Measurements from ENCODE around the gene CDH4. TPM values are rescaled to one million over a fixed set of nuclear protein-coding genes. Genes with fewer than 3 reads are reported as not detected.
A peak's percentile ranks its signal among the peaks of the same experiment; 100 is the strongest.

CDH4 gene
- polyA plus RNA-seq, 6 donors from 2014 or later, result not detected

DNA sequence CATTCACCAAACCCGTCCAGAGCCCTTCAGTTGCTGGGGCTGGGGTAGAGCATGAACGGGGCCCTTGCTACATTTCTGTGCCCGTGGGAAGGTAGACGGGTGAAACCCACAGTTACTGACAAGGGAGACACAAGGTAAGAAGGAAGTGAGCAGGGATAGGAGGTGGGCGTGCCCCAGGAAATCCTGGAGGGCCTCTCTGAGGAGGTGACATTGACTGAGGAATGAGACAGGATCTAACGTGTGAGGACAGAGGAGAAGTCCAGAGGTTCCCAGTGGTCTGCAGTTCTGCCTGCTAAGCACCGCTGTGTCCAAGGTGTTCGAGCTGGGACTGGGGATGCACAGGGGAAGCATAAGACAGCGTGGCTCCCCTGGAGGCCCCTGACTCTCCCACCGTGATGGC, 378.8 kb downstream of the CDH4 start:
- no peak overlapping the region for H3K27ac Mint-ChIP-seq
- peaks cover 0 to 15% (median 5%) of the 10 kb centered on the region in 7 donors for H3K9me3 Mint-ChIP-seq
- H3K27me3 Mint-ChIP-seq, result no peaks in the 10 kb centered on the region
- DNase-seq (no peak), ATAC-seq (ENCODE audit: low read depth in 2 of 2) (no peak)
- H3K36me3 Mint-ChIP-seq, result no peaks in the 10 kb centered on the region
- no peak overlapping the region for H3K4me3 Mint-ChIP-seq
- peaks cover 0 to 2% (median 0%) of the 10 kb centered on the region in 3 donors for H3K4me1 Mint-ChIP-seq

DNA sequence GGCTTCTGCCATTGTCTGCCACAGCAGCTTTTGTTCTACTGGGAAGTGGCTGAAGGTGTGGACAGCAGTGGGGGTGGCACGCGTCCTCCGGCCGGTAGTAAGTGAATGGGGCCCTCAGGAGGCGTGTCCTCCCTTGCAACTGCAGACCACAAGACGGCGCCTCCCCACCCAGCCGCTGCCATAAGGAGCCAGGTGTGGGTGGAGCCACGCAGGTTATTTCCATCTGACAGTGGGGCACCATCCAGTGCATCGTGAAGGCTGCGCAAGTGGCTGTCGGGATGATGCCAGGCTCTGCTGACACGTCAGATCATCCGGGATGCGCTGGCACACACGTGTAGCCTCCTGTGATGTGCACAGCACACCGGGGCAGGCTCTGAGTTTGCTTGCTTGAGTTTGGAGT, 379.7 kb downstream of the CDH4 start:
- H3K4me1 Mint-ChIP-seq, result peaks cover 0 to under 1% (median 0%) of the 10 kb centered on the region in 3 donors
- peaks cover 0 to 10% (median 5%) of the 10 kb centered on the region in 7 donors for H3K9me3 Mint-ChIP-seq
- H3K36me3 Mint-ChIP-seq, result no peaks in the 10 kb centered on the region
- DNase-seq (no peak), ATAC-seq (ENCODE audit: low read depth in 2 of 2) (no peak)
- H3K4me3 Mint-ChIP-seq, result no peak overlapping the region
- H3K27ac Mint-ChIP-seq, result no peak overlapping the region
- H3K27me3 Mint-ChIP-seq, result no peaks in the 10 kb centered on the region

DNA sequence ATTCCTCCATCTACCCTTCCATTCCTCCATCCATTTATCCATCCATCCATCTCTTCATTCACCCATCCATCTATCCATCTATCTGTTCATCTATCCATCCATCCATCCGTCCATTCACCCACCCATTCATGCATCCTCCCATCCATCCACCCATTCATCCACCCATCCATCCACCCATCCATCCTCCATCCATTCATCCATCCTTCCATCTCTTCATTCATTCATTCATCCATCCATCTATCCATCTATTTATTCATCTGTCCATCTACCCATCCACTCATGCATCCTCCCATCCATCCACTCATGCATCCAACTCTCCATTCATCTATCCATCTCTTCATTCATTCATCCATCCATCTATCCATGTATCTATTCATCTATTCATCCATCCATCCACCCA, 380.9 kb downstream of the CDH4 start:
- Mint-ChIP-seq H3K4me3 (peak overlapping the region in 1 of 8 donors; percentile 5), H3K27ac (no peak overlapping the region), H3K4me1 (no peaks in the 10 kb centered on the region), H3K27me3 (peaks cover 0 to under 1% (median 0%) of the 10 kb centered on the region in 3 donors), H3K9me3 (peaks cover 0 to 10% (median 5%) of the 10 kb centered on the region in 7 donors), H3K36me3 (no peaks in the 10 kb centered on the region)
- DNase-seq (no peak), ATAC-seq (ENCODE audit: low read depth in 2 of 2) (no peak)

DNA sequence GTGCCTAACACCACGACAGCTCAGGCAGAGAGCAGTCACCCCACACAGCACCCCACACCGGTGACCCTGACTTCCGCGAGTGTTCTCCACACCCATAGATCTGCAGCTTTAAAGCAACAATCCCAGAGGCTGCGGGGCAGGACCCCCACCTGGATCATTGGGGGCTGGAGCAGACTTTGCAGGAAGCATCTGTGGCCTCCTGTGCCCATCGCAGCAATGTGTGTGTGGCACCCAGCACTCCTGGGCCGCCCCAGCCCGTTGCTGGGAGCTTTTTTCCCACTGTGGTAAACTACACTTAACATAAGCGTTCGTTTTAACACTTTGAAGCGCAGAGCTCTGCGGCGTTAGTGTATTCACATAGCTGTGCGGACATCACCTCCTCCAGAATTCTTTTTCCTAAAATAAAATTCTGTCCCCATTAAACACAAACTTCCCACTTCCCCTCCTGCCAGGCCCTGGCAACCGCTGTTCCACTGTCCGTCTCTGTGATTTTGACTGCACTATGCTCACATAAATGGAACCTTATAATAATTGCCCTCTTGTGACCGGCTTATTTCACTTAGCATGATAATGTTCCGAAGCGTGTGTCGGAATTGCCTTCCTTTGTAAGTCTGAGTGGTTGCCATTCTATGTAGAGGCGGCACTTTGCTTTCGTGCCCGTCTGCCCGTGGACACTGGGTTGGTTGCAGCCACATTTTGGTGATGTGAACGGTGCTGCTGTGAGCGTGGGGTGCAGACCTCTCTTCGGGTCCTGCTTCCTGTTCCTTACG, 382.5 kb downstream of the CDH4 start:
- Mint-ChIP-seq H3K27me3 (peaks cover 0 to 5% (median 0%) of the 10 kb centered on the region in 3 donors), H3K4me3 (no peak overlapping the region), H3K27ac (peak overlapping the region in 1 of 6 donors; percentile 67), H3K36me3 (no peaks in the 10 kb centered on the region), H3K4me1 (no peaks in the 10 kb centered on the region), H3K9me3 (peaks cover 0 to 14% (median 5%) of the 10 kb centered on the region in 7 donors)
- ATAC-seq (ENCODE audit: low read depth in 2 of 2) (no peak), DNase-seq (no peak)

DNA sequence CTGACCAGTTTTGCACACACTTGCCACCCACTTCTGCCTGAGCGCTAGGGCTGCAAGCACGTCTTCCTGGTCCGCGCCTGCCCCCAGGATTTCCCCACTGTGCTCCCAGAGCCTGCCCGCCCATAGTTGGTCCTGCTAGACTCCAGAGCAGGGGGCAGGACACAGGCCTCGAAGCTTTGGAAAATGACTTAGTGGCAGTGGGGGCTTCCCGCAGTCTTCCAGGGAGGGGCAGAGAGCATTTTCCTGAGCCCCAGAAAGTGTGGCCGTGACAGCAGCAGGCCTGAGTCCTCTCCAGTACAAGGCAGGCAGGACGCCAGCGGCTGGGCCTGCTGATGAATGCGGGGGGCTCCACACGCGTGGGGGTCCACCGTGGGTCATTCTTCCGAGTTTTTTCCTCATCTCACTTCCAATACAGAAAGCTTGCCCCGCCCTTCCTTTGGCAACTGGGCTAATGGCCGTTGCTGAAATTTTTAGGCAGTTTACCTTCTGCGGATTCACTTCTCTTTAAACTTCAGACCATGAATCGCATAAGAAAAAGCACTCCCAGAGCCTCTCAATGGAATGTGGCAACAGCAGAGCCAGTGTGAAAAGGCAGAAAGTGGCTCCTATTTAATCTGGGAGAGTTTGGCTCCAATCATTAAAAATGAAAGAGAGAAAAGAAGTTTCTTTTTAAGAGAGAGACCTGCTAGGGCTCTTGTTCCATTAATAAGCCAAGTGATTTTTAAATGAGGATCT, 383.8 kb downstream of the CDH4 start:
- peaks cover 0 to 5% (median 0%) of the 10 kb centered on the region in 3 donors for H3K27me3 Mint-ChIP-seq
- no peak overlapping the region for H3K4me3 Mint-ChIP-seq
- no peak for ATAC-seq (ENCODE audit: low read depth in 2 of 2)
- H3K36me3 Mint-ChIP-seq, result no peaks in the 10 kb centered on the region
- H3K27ac Mint-ChIP-seq, result no peak overlapping the region
- no peak for DNase-seq
- H3K4me1 Mint-ChIP-seq, result no peaks in the 10 kb centered on the region
- H3K9me3 Mint-ChIP-seq, result peaks cover 0 to 10% (median 4%) of the 10 kb centered on the region in 7 donors

DNA sequence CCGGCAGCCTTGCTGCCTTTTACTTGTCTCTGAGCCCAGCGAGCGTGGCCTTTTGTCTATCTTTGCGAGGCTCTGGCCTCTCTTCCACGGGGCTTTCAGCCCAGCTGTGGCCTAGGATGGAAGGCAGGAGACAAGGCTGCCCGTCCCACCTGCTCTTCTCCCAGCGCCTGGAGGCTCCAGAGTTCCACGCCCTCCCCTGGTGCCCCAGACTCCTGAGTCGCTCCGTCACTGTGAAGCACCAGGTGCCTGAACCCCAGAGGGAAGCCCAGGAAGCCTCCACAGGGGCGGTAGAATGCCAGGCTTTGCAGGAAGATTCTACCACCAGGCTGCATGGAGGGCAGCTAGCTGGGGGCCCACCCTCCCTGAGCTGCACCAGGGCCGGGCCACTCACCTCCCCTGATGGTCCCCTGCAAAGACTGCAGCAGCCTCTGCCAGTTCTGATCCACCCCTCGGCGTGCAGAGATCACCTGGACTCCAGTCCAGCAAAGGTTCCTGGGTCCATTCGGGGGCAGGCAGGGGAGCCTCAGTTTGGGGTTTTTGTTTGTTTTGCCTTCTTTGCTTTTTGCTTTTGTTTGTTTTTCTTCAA, 384.6 kb downstream of the CDH4 start:
- no peak overlapping the region for H3K27ac Mint-ChIP-seq
- H3K9me3 Mint-ChIP-seq, result peaks cover 0 to 10% (median 4%) of the 10 kb centered on the region in 7 donors
- ATAC-seq (ENCODE audit: low read depth in 2 of 2), result no peak
- H3K4me1 Mint-ChIP-seq, result no peaks in the 10 kb centered on the region
- no peak for DNase-seq
- H3K36me3 Mint-ChIP-seq, result no peaks in the 10 kb centered on the region
- H3K27me3 Mint-ChIP-seq, result peaks cover 0 to 5% (median 0%) of the 10 kb centered on the region in 3 donors
- H3K4me3 Mint-ChIP-seq, result no peak overlapping the region

DNA sequence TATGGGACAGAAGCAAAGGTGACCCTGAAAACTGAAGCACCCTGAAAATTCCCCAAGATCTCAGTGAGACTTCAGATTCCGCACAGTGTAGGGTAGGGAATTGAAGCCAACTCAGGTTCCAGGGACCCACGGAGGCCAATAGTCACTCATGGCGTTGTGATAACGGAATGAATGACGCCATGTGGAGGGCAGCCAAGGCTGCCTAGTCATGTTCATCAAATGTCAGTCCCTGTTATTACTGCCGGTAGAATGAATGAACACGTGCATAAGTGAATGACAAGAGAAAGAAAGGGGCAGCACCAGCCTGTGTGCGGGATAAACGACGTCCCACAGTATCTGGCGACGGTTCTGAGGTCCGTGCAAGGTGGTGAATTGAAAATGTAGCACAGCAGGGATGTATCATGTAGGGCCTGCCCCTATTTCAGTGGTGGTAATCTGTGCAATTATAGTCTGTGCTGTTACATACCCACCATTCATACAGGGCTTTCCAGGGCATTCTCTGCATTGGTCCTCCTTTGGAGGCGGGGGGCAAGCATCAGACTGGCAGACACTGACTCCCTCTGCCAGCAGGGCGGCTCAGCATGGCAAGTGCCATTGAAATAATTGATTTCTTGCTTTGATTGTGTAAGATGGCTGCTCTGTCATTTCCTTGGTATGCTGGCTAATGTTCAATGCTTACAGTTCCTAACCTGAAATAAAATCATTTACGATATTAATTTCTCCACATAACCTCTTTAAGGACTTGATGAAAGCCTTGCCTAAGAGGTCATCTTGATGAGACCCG, 386.9 kb downstream of the CDH4 start:
- H3K36me3 Mint-ChIP-seq, result no peaks in the 10 kb centered on the region
- H3K27ac Mint-ChIP-seq, result no peak overlapping the region
- H3K9me3 Mint-ChIP-seq, result peaks cover 0 to 21% (median 0%) of the 10 kb centered on the region in 7 donors
- peaks cover 0 to 6% (median 5%) of the 10 kb centered on the region in 3 donors for H3K27me3 Mint-ChIP-seq
- no peak overlapping the region for H3K4me3 Mint-ChIP-seq
- ATAC-seq (ENCODE audit: low read depth in 2 of 2) (no peak), DNase-seq (no peak)
- H3K4me1 Mint-ChIP-seq, result no peaks in the 10 kb centered on the region

DNA sequence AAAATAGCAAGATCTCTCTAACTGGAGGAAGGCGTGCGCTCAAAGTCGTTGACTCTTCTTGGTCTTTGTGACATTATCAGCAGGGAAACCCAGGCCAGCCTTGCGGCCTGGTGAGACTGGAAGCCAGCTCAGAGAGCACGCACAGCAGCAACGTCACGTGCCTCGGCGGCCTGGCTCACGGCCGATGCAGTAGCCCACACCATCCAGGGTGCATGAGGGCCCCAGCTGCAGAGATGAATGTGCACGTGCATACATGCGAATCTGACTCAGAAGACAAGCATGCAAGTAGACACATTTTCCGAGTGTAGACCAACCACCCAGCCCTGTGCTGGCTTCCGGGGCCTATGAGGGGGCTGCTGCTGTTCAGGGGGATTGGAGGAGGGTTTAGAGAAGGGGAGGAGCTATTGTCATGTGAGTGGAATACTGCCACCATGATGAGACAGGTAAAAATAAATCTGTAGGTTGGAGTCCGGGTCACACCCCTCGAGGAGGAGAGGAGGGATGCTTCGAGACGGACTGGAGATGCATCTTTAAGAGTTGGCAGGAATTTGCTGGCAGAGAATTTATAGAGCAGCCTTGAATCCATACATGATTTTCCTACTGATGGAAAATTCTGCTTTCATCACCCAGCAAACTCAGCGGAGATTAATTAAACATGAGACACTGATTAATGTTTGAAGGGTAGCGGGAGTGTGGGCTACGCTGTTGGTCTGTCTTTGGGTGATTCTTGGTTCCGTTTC, 388.2 kb downstream of the CDH4 start:
- DNase-seq, result no peak
- H3K27me3 Mint-ChIP-seq, result peaks cover 0 to 9% (median 5%) of the 10 kb centered on the region in 3 donors
- no peak for ATAC-seq (ENCODE audit: low read depth in 2 of 2)
- H3K4me1 Mint-ChIP-seq, result no peaks in the 10 kb centered on the region
- H3K36me3 Mint-ChIP-seq, result no peaks in the 10 kb centered on the region
- H3K9me3 Mint-ChIP-seq, result peaks cover 0 to 16% (median 0%) of the 10 kb centered on the region in 7 donors
- no peak overlapping the region for H3K27ac Mint-ChIP-seq
- no peak overlapping the region for H3K4me3 Mint-ChIP-seq

DNA sequence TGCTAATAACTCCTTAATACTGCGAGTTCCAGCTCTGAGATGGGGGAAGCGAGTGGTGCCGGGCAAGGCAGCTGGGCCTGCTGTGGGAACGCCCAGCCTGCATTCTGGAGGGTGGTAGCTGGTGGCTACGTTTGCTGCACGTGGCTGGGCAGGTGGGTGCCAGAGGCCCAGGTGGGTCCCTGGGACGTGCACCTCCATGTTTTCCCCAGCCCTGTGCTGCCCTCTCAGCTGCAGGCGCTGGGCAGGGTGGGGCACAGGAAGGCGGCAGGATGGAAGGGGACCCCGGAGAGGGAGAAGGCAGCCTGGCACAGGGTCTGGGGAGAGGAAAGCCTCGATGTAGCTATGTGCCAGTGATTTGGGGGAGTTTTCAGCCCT, 388.8 kb downstream of the CDH4 start:
- no peak overlapping the region for H3K27ac Mint-ChIP-seq
- peaks cover 0 to 9% (median 5%) of the 10 kb centered on the region in 3 donors for H3K27me3 Mint-ChIP-seq
- H3K4me1 Mint-ChIP-seq, result no peaks in the 10 kb centered on the region
- H3K9me3 Mint-ChIP-seq, result peaks cover 0 to 16% (median 0%) of the 10 kb centered on the region in 7 donors
- no peak overlapping the region for H3K4me3 Mint-ChIP-seq
- H3K36me3 Mint-ChIP-seq, result no peaks in the 10 kb centered on the region
- ATAC-seq (ENCODE audit: low read depth in 2 of 2) (no peak), DNase-seq (no peak)

DNA sequence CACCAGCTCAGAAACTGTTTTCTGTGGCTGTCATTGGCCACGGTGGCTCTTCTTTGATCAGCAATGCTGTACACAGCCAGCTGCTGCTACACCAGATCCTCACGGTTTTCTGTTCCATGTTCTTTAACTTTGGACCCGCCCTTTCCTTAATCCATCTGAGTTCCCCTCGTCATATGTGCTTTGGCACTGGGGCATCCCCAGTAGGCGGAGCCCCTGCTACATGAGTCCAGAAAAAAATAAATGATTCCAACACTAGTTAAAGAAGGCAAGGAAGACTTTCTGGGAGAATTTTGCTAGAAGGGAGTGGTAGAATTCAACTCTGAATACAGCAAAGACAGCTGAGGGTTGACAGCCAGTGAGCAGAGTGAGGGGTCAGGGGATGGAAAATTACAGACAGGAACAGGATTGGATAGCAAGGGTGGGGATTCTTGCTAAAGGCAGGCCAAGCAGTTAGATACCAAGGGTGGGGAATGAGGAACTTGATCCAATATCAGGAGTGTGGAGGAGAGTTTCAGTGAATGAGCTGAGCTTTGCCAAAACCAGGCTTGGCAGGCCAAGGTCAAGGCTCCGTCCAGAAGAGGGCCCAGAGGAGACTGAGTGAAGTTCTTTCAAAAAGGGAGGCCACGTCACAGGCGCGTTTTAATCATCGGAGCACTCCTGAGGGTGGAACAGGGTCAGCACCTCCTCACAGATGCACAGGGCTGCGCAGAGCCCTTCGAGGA, 391.8 kb downstream of the CDH4 start:
- H3K27ac Mint-ChIP-seq, result no peak overlapping the region

DNA sequence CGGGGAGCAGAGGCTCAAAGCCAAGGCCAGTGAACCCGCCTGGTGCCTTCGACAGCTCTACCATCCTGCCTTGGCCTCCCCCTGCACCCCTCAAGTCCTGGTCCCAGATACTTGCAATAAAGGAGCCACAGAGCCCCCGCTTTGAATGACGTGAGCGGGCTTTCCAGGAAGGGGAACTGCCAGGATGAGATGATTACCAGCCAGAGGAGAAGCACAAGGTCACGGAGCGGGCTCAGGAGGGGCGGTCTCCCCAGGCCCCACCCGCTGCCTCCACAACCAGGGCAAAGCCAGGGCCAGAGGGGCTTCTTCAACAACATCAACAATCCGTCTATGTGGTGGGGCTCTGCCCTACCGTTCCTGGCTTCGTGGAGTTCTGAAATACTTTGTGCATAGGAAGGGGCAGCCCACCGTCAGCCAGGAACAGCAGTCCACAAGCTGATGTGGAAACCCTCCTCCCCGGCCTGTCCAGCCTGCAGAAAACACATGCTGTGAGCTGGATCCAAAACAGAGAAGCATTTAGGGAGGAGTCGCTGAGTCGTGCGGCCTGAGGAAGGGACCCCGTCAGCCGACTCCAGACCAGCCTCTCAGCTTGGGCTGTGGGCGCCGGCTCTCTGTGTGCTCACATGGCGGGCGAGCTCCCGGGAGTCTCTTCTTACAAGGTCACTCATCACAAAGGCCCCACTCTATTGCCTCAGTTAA, 392.5 kb downstream of the CDH4 start:
- DNase-seq, result no peak
- ATAC-seq (ENCODE audit: low read depth in 2 of 2), result no peak
- Mint-ChIP-seq H3K36me3 (no peaks in the 10 kb centered on the region), H3K27me3 (peaks cover 0 to 9% (median 0%) of the 10 kb centered on the region in 3 donors), H3K4me1 (no peaks in the 10 kb centered on the region), H3K4me3 (no peak overlapping the region), H3K27ac (no peak overlapping the region), H3K9me3 (peaks cover 0 to 16% (median 4%) of the 10 kb centered on the region in 7 donors)

More for the DNA sequence above, 391.8 kb downstream of the CDH4 start:
- ATAC-seq (ENCODE audit: low read depth in 2 of 2) (no peak), DNase-seq (no peak)
- Mint-ChIP-seq H3K36me3 (no peaks in the 10 kb centered on the region), H3K27me3 (peaks cover 0 to 9% (median 0%) of the 10 kb centered on the region in 3 donors), H3K9me3 (peaks cover 0 to 16% (median 2%) of the 10 kb centered on the region in 7 donors), H3K4me1 (no peaks in the 10 kb centered on the region), H3K4me3 (no peak overlapping the region)

DNA sequence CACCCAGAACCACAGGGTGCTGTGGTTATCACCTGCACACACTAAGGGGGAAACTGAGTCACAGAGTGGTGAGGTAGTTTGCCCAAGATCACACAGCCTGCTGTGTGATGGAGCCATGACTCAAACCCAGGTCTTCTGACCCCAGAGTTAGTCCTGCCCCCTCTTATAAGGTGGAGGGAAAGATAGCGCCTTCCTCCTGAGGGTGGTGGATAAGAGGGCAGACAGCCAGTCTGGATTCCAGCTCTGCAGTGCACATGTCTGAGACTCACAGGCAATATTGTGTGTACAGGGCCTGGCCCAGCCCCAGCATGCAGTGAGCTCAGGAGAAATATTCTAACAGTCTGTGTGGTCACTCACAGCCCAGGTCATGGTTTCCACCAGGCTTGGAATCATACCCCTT, 393.7 kb downstream of the CDH4 start:
- ATAC-seq (ENCODE audit: low read depth in 2 of 2) (no peak), DNase-seq (no peak)
- peaks cover 0 to 9% (median 0%) of the 10 kb centered on the region in 3 donors for H3K27me3 Mint-ChIP-seq
- H3K27ac Mint-ChIP-seq, result no peak overlapping the region
- no peak overlapping the region for H3K4me3 Mint-ChIP-seq
- H3K9me3 Mint-ChIP-seq, result peaks cover 0 to 16% (median 4%) of the 10 kb centered on the region in 7 donors
- H3K4me1 Mint-ChIP-seq, result no peaks in the 10 kb centered on the region
- no peaks in the 10 kb centered on the region for H3K36me3 Mint-ChIP-seq
